ENCODE results near the gene NGLY1.

Gene NGLY1

GRCh38 chr3:25679166-25679565 is 104.1 kb downstream of the NGLY1 start:
- H3K27me3 ChIP-seq (ENCODE audit: control insufficient read depth in 1 of 2, insufficient read depth in 2 of 2, low read length in 2 of 2) = no peaks in the 10 kb centered on the region
- no peak overlapping the region for H3K9ac ChIP-seq (ENCODE audit: low read length)
- no peaks in the 10 kb centered on the region for H3K4me1 ChIP-seq (ENCODE audit: insufficient read depth, low read length)
- no peak overlapping the region for H3K27ac ChIP-seq (ENCODE audit: low read depth, low read length)
- no peaks in the 10 kb centered on the region for H3K36me3 ChIP-seq (ENCODE audit: insufficient read depth, low read length)
- H3K4me3 ChIP-seq (ENCODE audit: low read depth in 1 of 2, low read length in 2 of 2) = no peak overlapping the region
- no peaks in the 10 kb centered on the region for H3K9me3 ChIP-seq (ENCODE audit: low read length)

- H3K27ac ChIP-seq (ENCODE audit: low read depth, low read length) = no peak overlapping the region
- H3K9ac ChIP-seq (ENCODE audit: low read length) = no peak overlapping the region
These were observed 104.7 kb downstream of the NGLY1 start for GRCh38 chr3:25678581-25678980.

GRCh38 chr3:25677121-25677520 is 106.1 kb downstream of the NGLY1 start:
- Histone ChIP-seq H3K9ac (ENCODE audit: low read length) (no peak overlapping the region), H3K4me3 (ENCODE audit: low read depth in 1 of 2, low read length in 2 of 2) (no peak overlapping the region), H3K4me1 (ENCODE audit: insufficient read depth, low read length) (no peaks in the 10 kb centered on the region), H3K9me3 (ENCODE audit: low read length) (no peaks in the 10 kb centered on the region), H3K27me3 (ENCODE audit: control insufficient read depth in 1 of 2, insufficient read depth in 2 of 2, low read length in 2 of 2) (no peaks in the 10 kb centered on the region), H3K27ac (ENCODE audit: low read depth, low read length) (no peak overlapping the region), H3K36me3 (ENCODE audit: insufficient read depth, low read length) (no peaks in the 10 kb centered on the region)

More at GRCh38 chr3:25678581-25678980, 104.7 kb downstream of the NGLY1 start:
- Histone ChIP-seq H3K27me3 (ENCODE audit: control insufficient read depth in 1 of 2, insufficient read depth in 2 of 2, low read length in 2 of 2) (no peaks in the 10 kb centered on the region), H3K4me1 (ENCODE audit: insufficient read depth, low read length) (no peaks in the 10 kb centered on the region), H3K4me3 (ENCODE audit: low read depth in 1 of 2, low read length in 2 of 2) (no peak overlapping the region), H3K9me3 (ENCODE audit: low read length) (no peaks in the 10 kb centered on the region), H3K36me3 (ENCODE audit: insufficient read depth, low read length) (no peaks in the 10 kb centered on the region)

- H3K4me1 ChIP-seq (ENCODE audit: insufficient read depth, low read length) = no peaks in the 10 kb centered on the region
- H3K27me3 ChIP-seq (ENCODE audit: control insufficient read depth in 1 of 2, insufficient read depth in 2 of 2, low read length in 2 of 2) = no peaks in the 10 kb centered on the region
- no peak overlapping the region for H3K9ac ChIP-seq (ENCODE audit: low read length)
- H3K36me3 ChIP-seq (ENCODE audit: insufficient read depth, low read length) = no peaks in the 10 kb centered on the region
- H3K9me3 ChIP-seq (ENCODE audit: low read length) = no peaks in the 10 kb centered on the region
- H3K27ac ChIP-seq (ENCODE audit: low read depth, low read length) = no peak overlapping the region
- no peak overlapping the region for H3K4me3 ChIP-seq (ENCODE audit: low read depth in 1 of 2, low read length in 2 of 2)
These were observed 108.6 kb downstream of the NGLY1 start for GRCh38 chr3:25674670-25675069.

GRCh38 chr3:25673738-25674298 is 109.4 kb downstream of the NGLY1 start:
- H3K4me3 ChIP-seq (ENCODE audit: low read depth in 1 of 2, low read length in 2 of 2) = no peak overlapping the region
- H3K27me3 ChIP-seq (ENCODE audit: control insufficient read depth in 1 of 2, insufficient read depth in 2 of 2, low read length in 2 of 2) = no peaks in the 10 kb centered on the region
- H3K36me3 ChIP-seq (ENCODE audit: insufficient read depth, low read length) = no peaks in the 10 kb centered on the region
- H3K9me3 ChIP-seq (ENCODE audit: low read length) = no peaks in the 10 kb centered on the region
- no peak overlapping the region for H3K9ac ChIP-seq (ENCODE audit: low read length)
- no peaks in the 10 kb centered on the region for H3K4me1 ChIP-seq (ENCODE audit: insufficient read depth, low read length)
- no peak overlapping the region for H3K27ac ChIP-seq (ENCODE audit: low read depth, low read length)
